Keratinocyte (primary cell): ENCODE data around the gene UBE2O.

ENCODE experiments used
- CTCF ChIP-seq, 3 experiments: IDR thresholded peaks in 1 of 3; conservative IDR thresholded peaks in 1 of 3; optimal IDR thresholded peaks in 1 of 3; 2 replicates in 2 of 3; 3 replicates in 1 of 3; pipeline versions ENCODE3 to v1.5.1; 2011; ENCODE audit warnings: low read length in 3 of 3, mild to moderate bottlenecking in 3 of 3, moderate library complexity in 2 of 3, control low read depth in 1 of 3, inconsistent platforms in 1 of 3; ENCODE audit not compliant: insufficient read depth in 2 of 3; ENCODE audit errors: extremely low read depth in 1 of 3
- EZH2 ChIP-seq: IDR thresholded peaks from one replicate; pipeline ENCODE4 v1.6.1; 2012; ENCODE audit warnings: inconsistent platforms, mild to moderate bottlenecking, low read length, moderate library complexity

GRCh38 chr17:76453431-76453743 is 435 bp upstream of the UBE2O start:
- TF ChIP-seq CTCF (optimal IDR thresholded peaks at IDR 0.05 in 1 of 3, IDR thresholded peaks at IDR 0.05 in 1 of 3, conservative IDR thresholded peaks at IDR 0.05 in 1 of 3; ENCODE audit: extremely low read depth in 1 of 3, insufficient read depth in 2 of 3, low read length in 3 of 3) (no peak), EZH2 (no peak)
